ENCODE results near the gene CRYGS. TPM values are rescaled to one million over a fixed set of nuclear protein-coding genes. Genes with fewer than 3 reads are reported as not detected.
"Not testable (repeated sequence)": the region's sequence is repeated elsewhere in the genome, so short reads cannot be mapped to it uniquely, and the experiment has no call there.

CRYGS gene
- total RNA-seq, 1 donor from 2014 or later = 3.1 TPM

DNA sequence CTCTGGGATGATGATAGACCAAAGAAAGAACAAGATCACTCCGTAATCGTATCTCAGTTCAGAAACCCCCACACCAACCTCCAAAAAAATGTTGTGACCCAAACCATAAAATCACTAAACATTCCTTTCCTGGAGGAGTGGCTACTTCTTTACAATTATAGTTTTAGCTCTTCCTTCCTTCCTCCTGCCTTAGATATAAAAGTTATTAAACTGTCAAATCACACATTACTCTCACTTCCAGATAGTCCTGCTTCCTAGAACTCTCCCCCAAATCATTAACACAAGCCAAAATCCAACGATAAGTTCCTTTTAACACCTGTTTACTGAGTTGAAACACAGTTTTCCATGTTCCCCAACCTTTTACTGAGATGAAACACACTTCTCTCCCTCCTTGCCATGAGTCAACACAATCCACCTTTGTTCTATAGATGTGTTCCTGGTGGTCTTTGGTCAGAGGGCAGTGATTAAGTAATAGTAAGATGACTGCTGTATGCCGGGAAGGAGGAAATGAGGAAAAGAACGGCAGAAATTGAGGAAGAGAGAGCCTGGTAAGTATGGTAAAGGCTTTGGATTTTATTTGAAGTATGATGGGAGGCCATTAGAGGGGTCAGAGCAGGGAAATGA lies 8.3 kb upstream of the CRYGS start:
- no peak for DNase-seq (ENCODE audit: low spot score)

- DNase-seq (ENCODE audit: low spot score) = no peak
Observed at GRCh38 chr3:186551387-186551786, 7.2 kb upstream of the CRYGS start.

DNA sequence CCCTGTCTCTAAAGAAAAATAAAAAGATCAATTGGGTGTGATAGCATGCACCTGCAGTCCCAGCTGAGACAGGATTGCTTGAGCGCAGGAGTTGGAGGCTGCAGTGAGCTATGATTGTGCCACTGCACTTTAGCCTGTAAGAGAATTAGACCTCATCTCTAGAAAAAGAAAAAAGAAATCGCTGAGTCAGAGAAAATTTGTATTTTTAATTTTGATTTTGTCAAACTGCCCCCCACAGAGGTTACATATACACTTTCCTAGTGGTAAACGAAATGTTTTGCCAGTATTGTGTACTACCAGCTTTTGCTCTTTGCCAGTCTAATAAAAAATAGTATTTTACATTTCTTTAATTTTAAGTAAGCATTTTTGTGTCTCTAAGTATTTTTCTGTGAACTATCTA lies 5.3 kb upstream of the CRYGS start:
- DNase-seq (ENCODE audit: low spot score) = no peak

DNA sequence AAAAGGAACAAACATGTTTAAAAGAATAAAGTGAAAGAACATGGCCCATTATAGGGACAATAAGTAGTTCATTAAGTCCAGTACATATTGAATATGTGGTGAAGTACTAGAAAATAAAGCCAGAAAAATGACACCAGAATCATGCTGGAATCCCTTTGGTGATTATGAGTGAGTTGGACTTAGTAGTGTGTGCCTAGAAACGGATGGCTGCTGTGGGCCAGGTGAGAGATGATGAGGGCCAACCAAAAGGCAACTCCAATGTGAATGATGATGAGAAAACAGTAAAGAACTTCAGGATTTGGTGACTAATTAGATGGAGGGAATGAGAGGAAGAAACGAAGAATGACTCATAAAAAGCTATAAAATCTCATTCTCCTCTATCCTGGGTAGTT lies 3.3 kb downstream of the CRYGS start:
- DNase-seq (ENCODE audit: low spot score) = no peak

DNA sequence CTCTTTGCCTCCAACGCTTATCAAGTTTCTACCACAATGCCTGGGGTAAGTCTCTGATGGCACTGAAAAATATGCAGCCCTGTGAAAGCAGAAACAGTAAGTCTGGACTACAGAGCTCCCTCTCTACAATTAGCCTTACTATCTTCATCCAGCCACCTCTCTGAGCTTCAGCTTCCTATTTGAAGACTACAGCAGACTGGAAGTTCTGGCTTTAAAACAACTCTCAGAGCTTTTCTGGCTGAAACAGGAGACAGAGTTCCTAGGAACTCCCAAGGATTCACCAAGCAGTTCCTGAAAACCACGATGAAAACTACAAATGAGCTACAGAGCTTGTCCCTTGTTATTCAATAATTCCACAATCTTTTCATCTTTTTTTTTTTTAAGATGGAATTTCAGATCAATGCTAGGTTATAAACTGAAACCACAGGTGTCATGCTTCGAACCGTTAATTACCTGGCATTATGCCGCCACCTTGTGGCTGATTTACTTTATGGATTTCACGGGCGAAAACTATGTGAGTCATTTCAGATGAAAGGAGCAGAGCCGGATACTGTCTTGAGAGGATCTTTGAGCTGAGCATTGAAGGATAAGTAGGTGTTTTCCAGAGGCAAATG lies 3.9 kb downstream of the CRYGS start:
- DNase-seq (ENCODE audit: low spot score) = no peak

- no peak for DNase-seq (ENCODE audit: low spot score)
Observed at GRCh38 chr3:186538779-186539178, 5.4 kb downstream of the CRYGS start.

GRCh38 chr3:186536883-186537844 lies 7.0 kb downstream of the CRYGS start:
- no peak for DNase-seq (ENCODE audit: low spot score)

DNA sequence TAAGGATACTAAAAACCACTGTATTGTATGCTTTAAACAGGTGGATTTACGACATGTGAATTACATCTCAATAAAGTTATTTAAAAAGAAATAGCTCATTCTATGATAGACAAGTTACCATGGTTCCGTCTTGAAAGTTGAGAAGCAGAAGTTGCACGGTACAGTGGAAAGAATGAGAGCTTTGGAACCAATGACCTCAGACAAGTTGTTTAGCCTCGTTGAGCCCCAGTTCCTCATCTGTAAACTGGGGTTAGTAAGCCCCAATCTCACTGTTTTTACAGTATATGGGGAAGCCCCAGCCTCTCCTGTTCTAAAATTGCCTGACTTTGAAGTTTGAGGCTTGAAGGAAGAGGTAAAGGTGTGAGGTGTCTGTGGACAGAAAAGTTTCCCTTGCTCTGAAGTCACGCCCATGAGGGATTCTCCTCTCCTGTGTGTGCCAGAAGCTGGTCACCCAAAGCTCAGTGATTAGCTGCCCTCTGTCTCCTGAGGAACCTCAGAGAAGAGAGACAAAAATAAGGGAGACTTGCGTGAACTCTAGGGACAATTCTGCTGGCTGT lies 10.0 kb downstream of the CRYGS start:
- DNase-seq (ENCODE audit: low spot score) = no peak

GRCh38 chr3:186532598-186533072 lies 11.5 kb downstream of the CRYGS start:
- DNase-seq (ENCODE audit: low spot score) = no peak

GRCh38 chr3:186531694-186532093 lies 12.5 kb downstream of the CRYGS start:
- DNase-seq (ENCODE audit: low spot score) = not testable (repeated sequence)

DNA sequence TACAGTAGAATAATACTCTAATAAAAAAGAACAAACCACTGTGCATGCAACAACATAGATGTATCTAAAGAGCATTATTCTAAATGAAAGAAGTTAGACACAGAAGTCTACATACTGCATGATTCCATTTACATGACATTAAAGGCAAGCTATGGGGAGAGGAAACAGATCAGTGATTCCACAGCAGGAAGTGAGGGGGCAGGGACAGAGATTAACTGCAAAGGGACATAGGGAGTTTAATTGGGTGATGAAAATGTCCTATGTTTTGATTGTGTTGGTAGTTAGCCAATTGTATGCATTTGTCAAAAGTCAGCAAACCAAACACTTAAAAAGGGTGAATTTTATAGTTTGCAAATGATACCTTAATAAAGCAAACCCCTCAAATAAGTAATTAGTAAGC lies 13.8 kb downstream of the CRYGS start:
- DNase-seq (ENCODE audit: low spot score) = no peak

DNA sequence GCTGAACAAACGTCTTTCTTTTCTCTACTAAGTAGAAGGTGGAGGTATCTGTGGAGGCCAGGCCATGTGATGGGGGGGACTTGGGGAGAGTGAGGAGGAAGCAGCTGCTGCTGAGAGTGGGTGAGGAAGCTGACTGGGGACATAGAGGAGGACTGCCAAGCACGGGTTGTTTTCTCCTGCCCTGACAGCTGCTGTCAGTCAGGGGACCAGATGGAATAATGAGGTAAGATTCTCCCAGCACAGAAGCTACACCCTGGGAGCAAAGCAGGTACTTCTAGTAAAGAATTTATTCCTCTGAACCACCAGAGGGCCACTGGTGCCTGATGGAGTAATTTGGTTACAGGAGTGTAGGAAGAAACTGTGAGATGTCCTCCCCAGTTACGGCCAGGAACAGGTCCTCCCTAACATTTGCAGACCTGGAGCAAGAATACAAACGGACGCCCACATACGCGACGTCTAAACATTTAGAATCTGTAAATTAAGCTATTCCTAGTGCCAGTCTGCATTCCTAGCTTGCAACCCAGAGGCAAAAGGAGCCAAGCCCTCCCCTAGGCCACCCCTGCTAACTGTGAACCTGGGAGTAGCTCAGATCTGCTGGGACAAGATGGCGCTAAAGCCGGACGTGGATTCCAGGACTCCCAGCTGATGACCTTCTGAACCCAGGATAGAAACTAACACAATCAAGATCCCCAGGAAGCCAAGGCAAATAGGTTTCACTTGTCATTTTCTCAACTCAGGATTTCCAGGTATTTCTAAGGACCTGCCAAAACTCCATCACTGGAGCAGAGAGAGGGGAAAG lies 14.8 kb downstream of the CRYGS start:
- DNase-seq (ENCODE audit: low spot score) = no peak

GRCh38 chr3:186526256-186526606 lies 17.9 kb downstream of the CRYGS start:
- DNase-seq (ENCODE audit: low spot score) = no peak

- DNase-seq (ENCODE audit: low spot score) = no peak
Observed at GRCh38 chr3:186525369-186526255, 18.6 kb downstream of the CRYGS start.

GRCh38 chr3:186524616-186525015 lies 19.6 kb downstream of the CRYGS start:
- DNase-seq (ENCODE audit: low spot score) = no peak

GRCh38 chr3:186523434-186523833 lies 20.7 kb downstream of the CRYGS start:
- no peak for DNase-seq (ENCODE audit: low spot score)

- no peak for DNase-seq (ENCODE audit: low spot score)
Observed at GRCh38 chr3:186523022-186523421, 21.2 kb downstream of the CRYGS start.

GRCh38 chr3:186520957-186521842 lies 23.0 kb downstream of the CRYGS start:
- no peak for DNase-seq (ENCODE audit: low spot score)

DNA sequence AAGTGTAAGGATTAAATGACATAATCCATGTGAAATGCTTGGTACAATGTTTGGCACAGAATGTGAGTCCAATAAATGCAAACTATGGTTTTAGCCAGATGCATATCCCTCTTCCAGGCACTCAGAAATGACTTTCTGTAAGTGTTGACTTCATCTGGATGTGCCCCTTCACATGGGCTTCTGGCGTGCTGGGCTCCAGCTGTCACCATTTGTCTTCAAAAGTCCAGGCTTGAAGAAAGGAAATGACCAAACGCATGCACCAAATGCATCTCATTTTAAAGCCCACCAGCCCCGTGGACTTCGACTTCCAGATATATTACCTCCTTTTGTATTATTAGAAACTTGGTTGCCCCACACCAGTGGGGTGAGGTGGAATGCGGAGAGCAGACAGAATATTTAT lies 23.7 kb downstream of the CRYGS start:
- no peak for DNase-seq (ENCODE audit: low spot score)
